GM19328 (cell line): Measurements from ENCODE around the gene CST11.

Experiments
- ATAC-seq: cut with Tn5 transposase; IDR thresholded peaks from one replicate; pipeline ENCODE4 v1.9.1; 2021; ENCODE audit warnings: mild to moderate bottlenecking, moderate library complexity; ENCODE audit not compliant: unreplicated experiment

CST11 gene

GRCh38 chr20:23420943-23421931 lies 31.4 kb downstream of the CST11 start, which contains the start of gene NAPB:
Gene NAPB (minus strand): TSS chr20:23421488. CDS start chr20:23421402, 86 bp downstream.
- peak; percentile 97 for ATAC-seq

- ATAC-seq = no peak
These were observed 32.4 kb downstream of the CST11 start for GRCh38 chr20:23419995-23420901.

GRCh38 chr20:23419657-23419994 lies 33.0 kb downstream of the CST11 start:
- ATAC-seq = no peak

GRCh38 chr20:23417861-23418260 lies 34.8 kb downstream of the CST11 start:
- no peak for ATAC-seq

GRCh38 chr20:23415959-23416583 lies 36.6 kb downstream of the CST11 start:
- ATAC-seq = no peak

GRCh38 chr20:23415555-23415954 lies 37.1 kb downstream of the CST11 start:
- no peak for ATAC-seq

- no peak for ATAC-seq
These were observed 38.0 kb downstream of the CST11 start for GRCh38 chr20:23414526-23415188.

- no peak for ATAC-seq
These were observed 38.7 kb downstream of the CST11 start for GRCh38 chr20:23413862-23414422.

- ATAC-seq = no peak
These were observed 40.6 kb downstream of the CST11 start for GRCh38 chr20:23412026-23412425.

- no peak for ATAC-seq
These were observed 41.6 kb downstream of the CST11 start for GRCh38 chr20:23410916-23411695.

GRCh38 chr20:23409800-23410199 lies 42.9 kb downstream of the CST11 start:
- ATAC-seq = no peak

- ATAC-seq = no peak
These were observed 43.7 kb downstream of the CST11 start for GRCh38 chr20:23408957-23409356.

- ATAC-seq = peak; percentile 79
These were observed 44.8 kb downstream of the CST11 start for GRCh38 chr20:23407781-23408464.

- ATAC-seq = no peak
These were observed 45.8 kb downstream of the CST11 start for GRCh38 chr20:23406880-23407279.

GRCh38 chr20:23404196-23404595 lies 48.5 kb downstream of the CST11 start:
- no peak for ATAC-seq

GRCh38 chr20:23403751-23404150 lies 48.9 kb downstream of the CST11 start:
- no peak for ATAC-seq

- no peak for ATAC-seq
These were observed 51.6 kb downstream of the CST11 start for GRCh38 chr20:23401051-23401450.
